Aorta (tissue), 5 donors: ENCODE results near the gene ERICH3. TPM values are rescaled to one million over a fixed set of nuclear protein-coding genes. Genes with fewer than 3 reads are reported as not detected.

Experiments
- ATAC-seq: fragments of 200-7000 bp; cut with Tn5 transposase; one replicate; pipeline ENCODE4 v1.9.1; 2022; ENCODE audit warnings: moderate library complexity; ENCODE audit not compliant: low FRiP score
- DNase-seq, 2 donors: peaks; one replicate each; pipeline ENCODE4 v3.0.0-alpha.2; 2020
- H3K27ac ChIP-seq, 2 donors: one replicate each; pipeline ENCODE4 v1.5.1; 2013; ENCODE audit warnings: low read length in 2 of 2, mild to moderate bottlenecking in 2 of 2, moderate library complexity in 2 of 2, control low read depth in 1 of 2, inconsistent platforms in 1 of 2, low read depth in 1 of 2
- H3K27me3 ChIP-seq, 2 donors: one replicate each; pipeline ENCODE4 v1.6.1; 2013; ENCODE audit warnings: control low read depth in 1 of 2, low read length in 1 of 2, mild to moderate bottlenecking in 1 of 2, moderate library complexity in 1 of 2; ENCODE audit not compliant: insufficient read depth in 2 of 2, control insufficient read depth in 1 of 2
- H3K36me3 ChIP-seq, 2 donors: one replicate each; pipeline ENCODE4 v1.6.1; 2013; ENCODE audit warnings: control low read depth in 1 of 2, low read length in 1 of 2, mild to moderate bottlenecking in 1 of 2; ENCODE audit not compliant: insufficient read depth in 2 of 2, control insufficient read depth in 1 of 2
- H3K4me1 ChIP-seq, 2 donors: one replicate each; pipeline ENCODE4 v1.6.1; 2013; ENCODE audit warnings: low read length in 2 of 2, control low read depth in 1 of 2, mild to moderate bottlenecking in 1 of 2, moderate library complexity in 1 of 2; ENCODE audit not compliant: insufficient read depth in 2 of 2, control insufficient read depth in 1 of 2
- H3K4me3 ChIP-seq, 2 donors: one replicate each; pipeline ENCODE4 v1.5.1; 2013; ENCODE audit warnings: low read length in 2 of 2, control low read depth in 1 of 2, mild to moderate bottlenecking in 1 of 2
- H3K9me3 ChIP-seq: one replicate; pipeline ENCODE4 v1.6.1; 2013; ENCODE audit warnings: mild to moderate bottlenecking, low read length; ENCODE audit not compliant: control insufficient read depth
- WGBS, 2 donors: extraction: QIAGEN DNeasy Blood & Tissue Kit; methylation state at CpG; one replicate each; pipeline ENCODE4 v1.1.7; 2013; 5-methylcytosine and 5-hydroxymethylcytosine counted together
- intact Hi-C, 2 donors: fragments of 100-400 bp; cut with DNase I; formaldehyde crosslinking; loops; one replicate each; pipeline versions ENCODE4 v1.14.2 to v1.15.0; 2022
- polyA plus RNA-seq, 2 donors: library from polyadenylated mRNA; stranded (reverse); fragments of 200-250 nt; gene quantifications; one replicate each; pipeline ENCODE4 v1.2.3, GENCODE V29; 2013
- total RNA-seq, 2 donors: library from RNA; stranded (reverse); fragmentation: NEBNext Ultra II Directional; extraction: Animal tissue kit (Norgen Biotek cat#: 25700); gene quantifications; one replicate each; pipeline ENCODE4 v1.2.1, GENCODE V29; 2021
- donor health status: healthy with polysubstance abuse.
- donor health status: Bipolar disorder and iron deficiency.
- donor health status: DM: no; HTN: no; CAD: no.
- donor health status: DM: no; HTN: no; CAD: no.
- donor health status: DM: yes; HTN: yes; CAD: no.

The ERICH3 gene
- total and polyA plus RNA-seq, 4 donors, result under 0.01 to 0.42 TPM; not detected in 2

DNA sequence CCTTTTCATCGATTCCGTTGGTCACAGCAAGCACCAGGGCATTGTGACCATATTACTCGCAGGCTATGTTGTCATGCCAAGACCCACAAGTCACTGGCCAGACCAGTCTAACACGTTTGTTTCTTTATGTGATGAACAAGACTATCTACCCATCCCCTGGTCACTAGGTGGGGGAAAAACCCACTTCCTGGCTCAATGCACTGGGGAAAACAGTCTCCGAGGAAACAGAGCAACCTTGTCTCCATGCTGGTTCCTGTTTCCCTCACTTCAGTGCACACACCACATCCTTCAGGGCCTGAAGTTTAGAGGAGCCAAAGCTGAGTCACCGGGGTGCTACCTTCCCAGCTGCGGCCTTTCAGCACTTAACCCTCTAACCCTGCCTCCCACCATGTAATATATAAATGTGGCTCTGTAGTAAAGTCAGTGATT is 20.9 kb downstream of the ERICH3 start:
- DNase-seq, result no peak

DNA sequence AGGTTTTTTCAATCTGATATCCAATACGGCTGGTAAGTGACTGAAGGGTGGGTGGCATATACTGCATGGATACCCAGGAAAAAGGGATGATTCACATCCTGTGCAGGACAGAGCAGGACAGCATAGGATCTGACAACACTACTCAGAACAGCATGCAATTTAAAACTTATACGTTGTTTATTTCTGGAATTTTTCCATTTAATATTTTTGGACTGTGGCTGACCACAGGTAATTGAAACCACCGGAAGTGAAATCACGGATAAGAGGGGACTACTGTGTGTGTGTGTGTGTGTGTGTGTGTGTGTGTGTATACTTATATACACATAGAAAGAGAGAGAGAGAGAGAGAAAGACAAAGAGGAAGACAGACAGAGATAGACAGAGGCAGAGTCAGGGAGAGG is 23.0 kb downstream of the ERICH3 start:
- 80 to 81% methylated on average over 4 of the region's 4 CpGs for WGBS, 2 donors
- Histone ChIP-seq H3K27ac (no peak overlapping the region), H3K4me3 (no peak overlapping the region), H3K27me3 (no peaks in the 10 kb centered on the region), H3K36me3 (no peaks in the 10 kb centered on the region), H3K9me3 (no peaks in the 10 kb centered on the region), H3K4me1 (no peaks in the 10 kb centered on the region)
- ATAC-seq (no peak), DNase-seq (no peak)
- intact Hi-C loops, result no loop called here

More for the DNA sequence above, 20.9 kb downstream of the ERICH3 start:
- H3K4me1 ChIP-seq, result no peaks in the 10 kb centered on the region
- H3K27me3 ChIP-seq, result no peaks in the 10 kb centered on the region
- H3K27ac ChIP-seq, result no peak overlapping the region
- WGBS, 2 donors, result 68 to 70% methylated on average over 7 of the region's 7 CpGs
- intact Hi-C loops, result no loop called here
- no peak overlapping the region for H3K4me3 ChIP-seq
- no peak for ATAC-seq
- H3K36me3 ChIP-seq, result no peaks in the 10 kb centered on the region
- no peaks in the 10 kb centered on the region for H3K9me3 ChIP-seq

DNA sequence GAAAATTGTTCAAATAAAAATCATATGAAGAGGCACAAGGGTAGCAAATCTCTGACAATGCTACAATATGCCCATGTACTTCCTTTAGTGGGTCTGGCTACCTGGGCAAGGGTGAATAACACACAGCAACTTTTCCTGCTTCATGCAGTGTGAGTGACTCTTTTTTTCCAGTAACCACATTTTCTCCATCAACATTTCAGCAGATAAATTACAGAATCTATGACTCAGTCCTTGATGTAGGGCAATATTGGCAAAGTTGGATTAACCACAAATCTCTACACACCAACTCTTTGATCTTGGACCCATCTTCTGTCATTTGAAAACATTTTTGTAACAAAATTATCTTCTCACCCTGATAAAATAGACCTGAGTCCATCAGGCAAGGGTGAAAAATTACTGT is 31.7 kb downstream of the ERICH3 start:
- intact Hi-C loops, result no loop called here
- no peak overlapping the region for H3K27ac ChIP-seq
- ATAC-seq, result no peak

DNA sequence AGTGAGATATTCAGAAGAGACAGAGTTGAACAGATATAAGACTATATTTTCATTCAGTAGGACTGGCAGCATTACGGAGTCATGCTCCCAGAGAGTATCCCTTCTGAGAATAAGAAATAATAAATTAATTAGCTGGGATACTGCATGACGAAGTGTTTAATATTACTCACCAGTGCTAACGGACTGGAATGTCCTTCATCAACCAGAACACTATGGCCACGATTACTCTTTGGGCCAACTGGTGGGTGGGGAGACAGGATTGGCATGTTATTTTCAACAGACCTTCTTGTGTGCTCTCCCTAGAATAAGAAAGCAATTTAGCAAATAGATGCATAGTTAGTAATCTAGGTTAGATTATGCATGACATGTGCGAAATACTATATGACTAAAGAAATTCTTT is 32.4 kb downstream of the ERICH3 start:
- intact Hi-C loops, result no loop called here
- no peak for ATAC-seq
- no peaks in the 10 kb centered on the region for H3K27me3 ChIP-seq
- H3K4me1 ChIP-seq, result no peaks in the 10 kb centered on the region
- WGBS, 2 donors, result 79 to 86% methylated on average over 5 of the region's 5 CpGs
- no peaks in the 10 kb centered on the region for H3K36me3 ChIP-seq
- no peak overlapping the region for H3K4me3 ChIP-seq
- no peaks in the 10 kb centered on the region for H3K9me3 ChIP-seq
- DNase-seq, result no peak
- no peak overlapping the region for H3K27ac ChIP-seq

More for the DNA sequence above, 31.7 kb downstream of the ERICH3 start:
- Histone ChIP-seq H3K36me3 (no peaks in the 10 kb centered on the region), H3K4me1 (no peaks in the 10 kb centered on the region), H3K27me3 (no peaks in the 10 kb centered on the region), H3K4me3 (no peak overlapping the region), H3K9me3 (no peaks in the 10 kb centered on the region)
- DNase-seq, result no peak

DNA sequence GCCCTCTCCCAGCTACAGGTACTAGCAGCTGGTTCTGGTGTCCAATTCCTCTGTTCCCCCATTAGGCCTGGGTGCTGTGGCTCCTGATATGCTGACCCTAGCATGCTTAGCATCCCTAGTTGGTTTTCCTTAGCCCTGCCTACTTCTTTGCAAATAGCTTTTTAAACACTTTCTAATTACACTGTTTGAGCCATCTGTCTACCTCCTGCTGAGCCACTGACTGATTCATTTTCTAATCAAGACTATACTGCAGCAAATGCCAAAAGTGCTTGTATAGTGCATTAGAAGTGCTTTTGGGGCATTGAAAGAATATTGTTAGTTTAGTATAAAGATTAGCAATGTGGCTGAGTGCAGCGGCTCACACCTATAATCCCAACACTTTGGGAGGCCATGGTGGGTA is 36.3 kb downstream of the ERICH3 start:
- H3K9me3 ChIP-seq, result no peaks in the 10 kb centered on the region
- H3K36me3 ChIP-seq, result no peaks in the 10 kb centered on the region
- no peak overlapping the region for H3K4me3 ChIP-seq
- no peaks in the 10 kb centered on the region for H3K4me1 ChIP-seq
- intact Hi-C loops, result no loop called here
- H3K27me3 ChIP-seq, result no peaks in the 10 kb centered on the region
- ATAC-seq (no peak), DNase-seq (no peak)
- 90 to 92% methylated on average over 1 of the region's 1 CpG for WGBS, 2 donors
- no peak overlapping the region for H3K27ac ChIP-seq

DNA sequence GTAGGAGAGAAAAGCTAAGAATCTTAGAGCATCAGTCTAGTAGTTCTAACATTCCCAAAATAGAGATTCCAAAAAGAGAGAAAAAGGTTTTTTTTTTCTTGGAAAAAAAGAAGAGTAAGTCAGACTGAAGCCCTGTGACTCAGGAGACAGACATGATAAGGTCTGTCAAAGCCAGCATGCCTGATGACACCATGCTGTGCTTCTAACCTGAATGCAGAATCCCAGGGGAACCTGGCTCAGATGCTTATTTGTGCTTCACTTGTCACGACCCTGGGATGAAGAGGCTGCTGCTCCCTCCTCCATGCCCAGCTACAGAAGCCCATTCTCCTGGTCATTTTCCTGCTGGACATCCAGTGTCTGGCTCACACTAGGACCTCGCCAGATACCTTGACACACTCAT is 44.3 kb downstream of the ERICH3 start:
- Histone ChIP-seq H3K36me3 (no peaks in the 10 kb centered on the region), H3K27me3 (no peaks in the 10 kb centered on the region), H3K4me3 (no peak overlapping the region), H3K9me3 (no peaks in the 10 kb centered on the region), H3K27ac (no peak overlapping the region), H3K4me1 (no peaks in the 10 kb centered on the region)
- ATAC-seq (no peak), DNase-seq (no peak)
- WGBS, 2 donors, result 36 to 37% methylated on average over 2 of the region's 2 CpGs
- intact Hi-C loops, result no loop called here

DNA sequence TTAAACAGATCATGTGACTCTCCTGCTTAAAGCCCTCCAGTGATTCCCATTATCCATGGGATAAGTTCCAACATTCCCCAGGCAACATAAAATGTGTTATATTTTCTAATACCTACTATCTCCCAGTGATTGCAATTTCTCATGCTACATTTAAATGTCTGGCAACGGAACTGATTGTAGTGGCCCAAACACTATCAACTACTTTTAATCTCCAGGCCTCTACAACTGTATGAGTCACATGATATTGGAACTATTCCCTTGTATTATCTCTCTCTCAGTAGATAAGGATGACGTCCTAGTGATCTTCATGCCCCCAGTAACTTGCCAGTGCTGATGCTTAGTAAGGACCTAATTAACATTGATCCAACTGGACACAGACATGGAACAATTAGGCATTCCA is 49.9 kb downstream of the ERICH3 start:
- no peak for DNase-seq
- intact Hi-C loops, result no loop called here

DNA sequence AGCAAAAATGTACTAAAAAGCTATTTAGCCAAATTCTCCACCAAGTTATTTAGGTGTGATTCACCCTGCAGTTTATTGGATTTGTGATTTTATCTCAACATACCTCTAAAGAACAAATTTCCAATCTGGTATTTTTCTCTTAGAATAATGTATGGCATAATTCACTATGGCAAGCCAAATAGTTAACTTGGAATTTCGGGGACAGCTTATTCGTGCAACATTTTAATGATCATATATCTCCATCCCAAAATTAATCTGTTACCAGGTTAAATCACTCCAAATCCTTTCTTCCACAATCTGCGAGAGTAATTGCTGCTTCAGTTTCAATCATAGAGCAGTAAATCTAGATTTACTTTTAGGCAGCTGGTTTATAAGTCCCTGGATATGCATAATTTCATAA is 53.4 kb downstream of the ERICH3 start:
- Histone ChIP-seq H3K4me3 (no peak overlapping the region), H3K36me3 (no peaks in the 10 kb centered on the region), H3K9me3 (no peaks in the 10 kb centered on the region), H3K27me3 (no peaks in the 10 kb centered on the region), H3K4me1 (no peaks in the 10 kb centered on the region), H3K27ac (no peak overlapping the region)
- DNase-seq (no peak), ATAC-seq (no peak)
- WGBS, 2 donors, result 74 to 77% methylated on average over 3 of the region's 3 CpGs
- intact Hi-C loops, result no loop called here

More for the DNA sequence above, 49.9 kb downstream of the ERICH3 start:
- Histone ChIP-seq H3K4me1 (no peaks in the 10 kb centered on the region), H3K4me3 (no peak overlapping the region), H3K36me3 (no peaks in the 10 kb centered on the region), H3K9me3 (no peaks in the 10 kb centered on the region), H3K27me3 (no peaks in the 10 kb centered on the region), H3K27ac (no peak overlapping the region)
- ATAC-seq, result no peak
- WGBS, 2 donors, result 57 to 60% methylated on average over 2 of the region's 2 CpGs

DNA sequence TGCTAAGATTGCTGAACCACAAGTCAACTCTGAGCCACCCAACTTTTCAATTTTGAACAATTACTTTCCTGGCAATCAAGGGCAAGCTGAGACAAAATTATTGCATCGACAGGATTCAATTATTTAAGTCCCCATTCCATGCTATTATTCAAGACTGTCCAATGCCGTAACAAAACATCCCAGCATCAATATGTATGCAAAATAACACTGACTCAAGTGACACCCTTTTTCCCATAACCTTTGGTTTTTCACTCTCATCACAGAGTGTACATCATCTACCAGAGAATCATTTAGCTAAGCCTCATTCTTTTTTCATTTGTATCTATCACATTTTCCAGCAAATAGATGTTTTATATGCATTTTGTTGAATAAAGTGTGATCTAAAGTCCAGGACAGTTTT is 54.6 kb downstream of the ERICH3 start:
- Histone ChIP-seq H3K9me3 (no peaks in the 10 kb centered on the region), H3K36me3 (no peaks in the 10 kb centered on the region), H3K27me3 (no peaks in the 10 kb centered on the region), H3K27ac (no peak overlapping the region), H3K4me1 (no peaks in the 10 kb centered on the region), H3K4me3 (no peak overlapping the region)
- ATAC-seq, result no peak
- intact Hi-C loops, result no loop called here
- whole genome bisulfite sequencing, 2 donors, result 66 to 74% methylated on average over 2 of the region's 2 CpGs
- DNase-seq, result no peak
